Transverse colon (tissue), 4 donors: ENCODE data around the gene TMEM106C.

Experiments
- EP300 ChIP-seq: sonication (generic); formaldehyde crosslinking; IDR thresholded peaks from one replicate; pipeline ENCODE4 v1.6.1; 2017; ENCODE audit warnings: antibody characterized with exemption, low read depth
- POLR2A ChIP-seq: fragments of 450-650 bp; IDR thresholded peaks from one replicate; pipeline ENCODE4 v1.6.1; 2016; ENCODE audit warnings: antibody characterized with exemption, mild to moderate bottlenecking, moderate library complexity
- POLR2AphosphoS5 ChIP-seq, 3 donors: sonication (generic); formaldehyde crosslinking; IDR thresholded peaks; one replicate each; pipeline ENCODE4 v1.6.1; 2016; ENCODE audit warnings: antibody characterized with exemption in 3 of 3
- TF ChIP-seq, protein P1 (sequence below), 5 experiments: fragments of 200-600 bp in 3 of 5; fragments of 450-650 bp in 2 of 5; sonication (generic) in 3 of 5; IDR thresholded peaks; 1 replicate in 2 of 5; 2 replicates in 3 of 5; pipeline ENCODE4 v1.5.1; 2016 to 2017; ENCODE audit warnings: antibody characterized with exemption in 5 of 5, inconsistent platforms in 3 of 5, mild to moderate bottlenecking in 2 of 5, moderate library complexity in 1 of 5

GRCh38 chr12:47977046-47977771, 13.8 kb downstream of the TMEM106C start:
- TF ChIP-seq, protein P1, sequence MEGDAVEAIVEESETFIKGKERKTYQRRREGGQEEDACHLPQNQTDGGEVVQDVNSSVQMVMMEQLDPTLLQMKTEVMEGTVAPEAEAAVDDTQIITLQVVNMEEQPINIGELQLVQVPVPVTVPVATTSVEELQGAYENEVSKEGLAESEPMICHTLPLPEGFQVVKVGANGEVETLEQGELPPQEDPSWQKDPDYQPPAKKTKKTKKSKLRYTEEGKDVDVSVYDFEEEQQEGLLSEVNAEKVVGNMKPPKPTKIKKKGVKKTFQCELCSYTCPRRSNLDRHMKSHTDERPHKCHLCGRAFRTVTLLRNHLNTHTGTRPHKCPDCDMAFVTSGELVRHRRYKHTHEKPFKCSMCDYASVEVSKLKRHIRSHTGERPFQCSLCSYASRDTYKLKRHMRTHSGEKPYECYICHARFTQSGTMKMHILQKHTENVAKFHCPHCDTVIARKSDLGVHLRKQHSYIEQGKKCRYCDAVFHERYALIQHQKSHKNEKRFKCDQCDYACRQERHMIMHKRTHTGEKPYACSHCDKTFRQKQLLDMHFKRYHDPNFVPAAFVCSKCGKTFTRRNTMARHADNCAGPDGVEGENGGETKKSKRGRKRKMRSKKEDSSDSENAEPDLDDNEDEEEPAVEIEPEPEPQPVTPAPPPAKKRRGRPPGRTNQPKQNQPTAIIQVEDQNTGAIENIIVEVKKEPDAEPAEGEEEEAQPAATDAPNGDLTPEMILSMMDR (IDR thresholded peaks at IDR 0.05), result no peak
- TF ChIP-seq POLR2AphosphoS5 (IDR thresholded peaks at IDR 0.05), result no peak
- no peak for TF ChIP-seq EP300
- TF ChIP-seq POLR2A, result no peak
